GM06990 (cell line): ENCODE measurements around the gene EPO.
"Not testable (repeated sequence)": the region's sequence is repeated elsewhere in the genome, so short reads cannot be mapped to it uniquely, and the experiment has no call there.

Experiments used
- DNase-seq: peaks from one replicate; pipeline ENCODE4 v3.0.0-alpha.2; 2011; ENCODE audit not compliant: insufficient read length; ENCODE audit errors: extremely low read depth
- H3K27me3 ChIP-seq: replicated peaks from 2 replicates; pipeline ENCODE4 v1.6.0; 2011; ENCODE audit warnings: low read length; ENCODE audit not compliant: control insufficient read depth, insufficient read depth
- H3K36me3 ChIP-seq: 2 replicates; pipeline ENCODE4 v1.5.1; 2011; ENCODE audit warnings: low read length; ENCODE audit not compliant: control insufficient read depth, insufficient read depth
- H3K4me3 ChIP-seq: replicated peaks from 2 replicates; pipeline ENCODE4 v1.5.1; 2011; ENCODE audit warnings: low read depth, mild to moderate bottlenecking, control low read depth, low read length
- TF ChIP-seq, protein P1 (sequence below): IDR thresholded peaks from 2 replicates; pipeline ENCODE4 v1.5.1; 2011; ENCODE audit warnings: low read length, control low read depth, mild to moderate bottlenecking, inconsistent platforms; ENCODE audit not compliant: insufficient read depth, poor library complexity, severe bottlenecking

Gene EPO

DNA sequence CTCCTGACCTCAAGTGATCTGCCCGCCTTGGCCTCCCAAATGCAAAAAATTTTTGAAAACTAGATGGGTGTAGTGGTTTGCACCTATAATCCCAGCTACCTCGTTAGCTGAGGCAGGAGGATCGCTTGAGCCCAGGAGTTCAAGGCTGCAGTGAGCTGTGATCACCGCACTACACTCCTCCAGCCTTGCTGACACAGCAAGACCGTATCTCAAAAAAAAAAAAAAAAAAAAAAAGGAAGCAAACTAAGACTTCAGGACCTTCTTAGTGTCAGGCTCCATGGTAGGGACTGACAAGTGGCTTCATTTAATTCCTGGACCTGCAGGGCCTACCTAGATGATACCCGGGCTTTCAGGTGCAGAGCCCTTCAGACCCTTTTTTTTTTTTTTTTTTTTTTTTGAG, 11.9 kb upstream of the EPO start:
- Histone ChIP-seq H3K4me3 (no peak overlapping the region), H3K36me3 (no peaks in the 10 kb centered on the region; the same call in 1 of the 2 replicates), H3K27me3 (no peaks in the 10 kb centered on the region)
- DNase-seq = no peak
- TF ChIP-seq, protein P1, sequence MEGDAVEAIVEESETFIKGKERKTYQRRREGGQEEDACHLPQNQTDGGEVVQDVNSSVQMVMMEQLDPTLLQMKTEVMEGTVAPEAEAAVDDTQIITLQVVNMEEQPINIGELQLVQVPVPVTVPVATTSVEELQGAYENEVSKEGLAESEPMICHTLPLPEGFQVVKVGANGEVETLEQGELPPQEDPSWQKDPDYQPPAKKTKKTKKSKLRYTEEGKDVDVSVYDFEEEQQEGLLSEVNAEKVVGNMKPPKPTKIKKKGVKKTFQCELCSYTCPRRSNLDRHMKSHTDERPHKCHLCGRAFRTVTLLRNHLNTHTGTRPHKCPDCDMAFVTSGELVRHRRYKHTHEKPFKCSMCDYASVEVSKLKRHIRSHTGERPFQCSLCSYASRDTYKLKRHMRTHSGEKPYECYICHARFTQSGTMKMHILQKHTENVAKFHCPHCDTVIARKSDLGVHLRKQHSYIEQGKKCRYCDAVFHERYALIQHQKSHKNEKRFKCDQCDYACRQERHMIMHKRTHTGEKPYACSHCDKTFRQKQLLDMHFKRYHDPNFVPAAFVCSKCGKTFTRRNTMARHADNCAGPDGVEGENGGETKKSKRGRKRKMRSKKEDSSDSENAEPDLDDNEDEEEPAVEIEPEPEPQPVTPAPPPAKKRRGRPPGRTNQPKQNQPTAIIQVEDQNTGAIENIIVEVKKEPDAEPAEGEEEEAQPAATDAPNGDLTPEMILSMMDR = no peak

GRCh38 chr7:100710452-100710851, 9.8 kb upstream of the EPO start:
- TF ChIP-seq, protein P1 = no peak
- H3K36me3 ChIP-seq = no peaks in the 10 kb centered on the region; the same call in 1 of the 2 replicates
- DNase-seq = no peak

GRCh38 chr7:100711369-100711768, 8.9 kb upstream of the EPO start:
- no peaks in the 10 kb centered on the region for H3K27me3 ChIP-seq
- no peak for DNase-seq
- no peaks in the 10 kb centered on the region; the same call in 1 of the 2 replicates for H3K36me3 ChIP-seq
- H3K4me3 ChIP-seq = no peak overlapping the region
- TF ChIP-seq, protein P1 = no peak

More at GRCh38 chr7:100710452-100710851, 9.8 kb upstream of the EPO start:
- Histone ChIP-seq H3K27me3 (no peaks in the 10 kb centered on the region), H3K4me3 (no peak overlapping the region)

DNA sequence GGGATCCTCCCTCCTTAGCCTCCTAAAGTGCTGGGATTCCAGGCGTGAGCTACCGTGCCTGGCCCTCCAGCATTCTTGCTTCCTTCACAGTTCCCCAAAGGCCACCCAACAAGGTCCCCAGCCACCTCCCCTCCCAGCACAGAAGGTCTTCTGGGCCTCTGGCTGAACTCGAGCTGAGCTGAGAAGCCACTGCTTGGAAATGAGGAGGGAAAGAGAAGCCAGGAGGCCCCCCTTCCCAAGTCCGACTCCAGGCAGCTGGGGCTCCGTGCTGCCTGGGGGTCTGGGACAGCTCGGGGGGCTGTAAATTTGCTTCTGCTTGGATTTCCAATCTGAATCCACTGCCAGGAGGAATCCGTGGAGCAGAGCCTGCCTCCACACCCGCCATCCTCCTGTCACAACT, 5.5 kb upstream of the EPO start:
- no peak for DNase-seq
- Histone ChIP-seq H3K27me3 (no peaks in the 10 kb centered on the region), H3K4me3 (no peak overlapping the region), H3K36me3 (no peaks in the 10 kb centered on the region)
- TF ChIP-seq, protein P1 = no peak

DNA sequence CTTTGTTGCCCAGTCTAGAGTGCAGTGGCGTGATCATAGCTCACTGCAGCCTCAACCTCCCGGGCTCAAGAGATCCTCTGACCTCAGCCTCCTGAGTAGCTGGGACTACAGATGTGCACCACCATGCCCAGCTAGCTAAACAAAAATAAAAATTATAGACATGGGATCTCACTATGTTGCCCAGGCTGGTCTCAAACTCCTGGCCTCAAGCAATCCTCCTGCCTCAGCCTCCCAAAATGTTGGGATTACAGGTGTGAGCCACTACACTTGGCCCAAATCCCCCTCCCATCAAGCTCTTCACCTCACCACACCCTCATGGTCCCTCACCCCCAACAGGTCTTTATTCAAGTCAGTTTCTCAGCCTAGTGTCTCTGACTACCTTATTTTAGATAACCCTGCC, 3.2 kb upstream of the EPO start:
- not testable (repeated sequence) for DNase-seq, H3K27me3 ChIP-seq, H3K36me3 ChIP-seq, H3K4me3 ChIP-seq

- peaks cover 1% of the 10 kb centered on the region for H3K27me3 ChIP-seq
- TF ChIP-seq, protein P1 = no peak
- no peak for DNase-seq
These were observed 567 bp upstream of the EPO start for GRCh38 chr7:100719523-100720278.

More at GRCh38 chr7:100719523-100720278, 567 bp upstream of the EPO start:
- H3K36me3 ChIP-seq = no peaks in the 10 kb centered on the region
- no peak overlapping the region for H3K4me3 ChIP-seq
